HEK293 (cell line): Measurements from ENCODE around the gene SPRTN.

ENCODE experiments used
- CTCF ChIA-PET: fragments of 350-600 bp; formaldehyde crosslinking; extraction: SDS; loops from one replicate; lab custom pipeline; 2021; ENCODE audit warnings: antibody characterized with exemption; lab: Yijun Ruan, JAX
- POLR2A ChIA-PET: fragments of 300-600 bp; formaldehyde crosslinking; extraction: SDS; loops from one replicate; lab custom pipeline; 2020; ENCODE audit warnings: antibody characterized with exemption, inconsistent platforms; lab: Yijun Ruan, JAX
- H3K27ac ChIP-seq: fragments of 200-500 bp; sonication (Bioruptor generic); 2 replicates; pipeline ENCODE4 v1.5.1; 2014; ENCODE audit warnings: low read depth, low read length, control low read depth, inconsistent platforms; ENCODE audit errors: extremely low read depth
- H3K36me3 ChIP-seq, 2 experiments: fragments of 200-500 bp in 1 of 2; sonication (Bioruptor generic) in 1 of 2; 1 replicate in 1 of 2; 2 replicates in 1 of 2; pipeline ENCODE4 v1.5.1; 2014 to 2017; ENCODE audit warnings: inconsistent platforms in 2 of 2, low read length in 2 of 2; ENCODE audit not compliant: control insufficient read depth in 2 of 2, insufficient read depth in 1 of 2
- H3K4me1 ChIP-seq: fragments of 200-500 bp; sonication (Bioruptor generic); 2 replicates; pipeline ENCODE4 v1.5.1; 2014; ENCODE audit warnings: mild to moderate bottlenecking, low read length, inconsistent platforms; ENCODE audit not compliant: control insufficient read depth, insufficient read depth
- H3K4me3 ChIP-seq: 2 replicates; pipeline ENCODE4 v1.5.1; 2011; ENCODE audit warnings: low read depth, mild to moderate bottlenecking, control low read depth, low read length, moderate library complexity
- H3K9me3 ChIP-seq: fragments of 200-500 bp; sonication (Bioruptor generic); 2 replicates; pipeline ENCODE4 v1.5.1; 2014; ENCODE audit warnings: low read depth, low read length, inconsistent platforms; ENCODE audit not compliant: control insufficient read depth, insufficient read depth
- BCL11B ChIP-seq: fragments of 450-650 bp; formaldehyde crosslinking; IDR thresholded peaks from 2 replicates; pipeline ENCODE4 v1.5.1; 2016; ENCODE audit warnings: low read depth, missing biosample characterization, missing genetic modification characterization
- GFI1B ChIP-seq: fragments of 450-650 bp; formaldehyde crosslinking; IDR thresholded peaks from 2 replicates; pipeline ENCODE4 v1.5.1; 2016; ENCODE audit warnings: missing biosample characterization, missing genetic modification characterization
- GLI4 ChIP-seq: fragments of 450-650 bp; formaldehyde crosslinking; IDR thresholded peaks from 2 replicates; pipeline ENCODE4 v1.5.1; 2016; ENCODE audit warnings: missing biosample characterization, missing genetic modification characterization
- HOXA7 ChIP-seq: sonication (generic); formaldehyde crosslinking; IDR thresholded peaks from 2 replicates; pipeline ENCODE4 v1.8.1; 2022; ENCODE audit warnings: missing genetic modification reagents, borderline replicate concordance
- HOXC10 ChIP-seq: sonication (generic); formaldehyde crosslinking; IDR thresholded peaks from 2 replicates; pipeline ENCODE4 v1.8.1; 2023; ENCODE audit warnings: mild to moderate bottlenecking, missing genetic modification reagents
- HOXD13 ChIP-seq: sonication (generic); formaldehyde crosslinking; IDR thresholded peaks from 2 replicates; pipeline ENCODE4 v1.8.0; 2022; ENCODE audit warnings: missing genetic modification reagents, borderline replicate concordance
- KLF8 ChIP-seq: fragments of 450-650 bp; formaldehyde crosslinking; IDR thresholded peaks from 2 replicates; pipeline ENCODE4 v1.5.1; 2016; ENCODE audit warnings: missing biosample characterization, missing genetic modification characterization
- PRDM4 ChIP-seq: fragments of 450-650 bp; formaldehyde crosslinking; IDR thresholded peaks from 2 replicates; pipeline ENCODE4 v1.5.1; 2017; ENCODE audit warnings: missing biosample characterization, missing genetic modification characterization
- YY2 ChIP-seq: fragments of 450-650 bp; formaldehyde crosslinking; IDR thresholded peaks from 2 replicates; pipeline ENCODE4 v1.5.1; 2016; ENCODE audit warnings: missing biosample characterization, missing genetic modification characterization
- ZBTB17 ChIP-seq: fragments of 450-650 bp; formaldehyde crosslinking; IDR thresholded peaks from 2 replicates; pipeline ENCODE4 v1.5.1; 2016; ENCODE audit warnings: missing biosample characterization, missing genetic modification characterization
- ZBTB48 ChIP-seq: fragments of 450-650 bp; formaldehyde crosslinking; IDR thresholded peaks from 2 replicates; pipeline ENCODE4 v1.5.1; 2016; ENCODE audit warnings: missing biosample characterization, missing genetic modification characterization
- ZBTB8A ChIP-seq: fragments of 450-650 bp; formaldehyde crosslinking; IDR thresholded peaks from 2 replicates; pipeline ENCODE4 v1.5.1; 2016; ENCODE audit warnings: missing biosample characterization, missing genetic modification characterization
- ZNF112 ChIP-seq: fragments of 450-650 bp; formaldehyde crosslinking; IDR thresholded peaks from 2 replicates; pipeline ENCODE4 v1.5.0; 2017; ENCODE audit warnings: missing biosample characterization, missing genetic modification characterization
- ZNF114 ChIP-seq: fragments of 450-650 bp; formaldehyde crosslinking; IDR thresholded peaks from 2 replicates; pipeline ENCODE4 v1.5.0; 2017; ENCODE audit warnings: missing biosample characterization, missing genetic modification characterization
- ZNF133 ChIP-seq: fragments of 450-650 bp; formaldehyde crosslinking; IDR thresholded peaks from 2 replicates; pipeline ENCODE4 v1.5.1; 2016; ENCODE audit warnings: missing biosample characterization, missing genetic modification characterization
- ZNF521 ChIP-seq: fragments of 450-650 bp; formaldehyde crosslinking; IDR thresholded peaks from 2 replicates; pipeline ENCODE4 v1.5.1; 2017; ENCODE audit warnings: missing biosample characterization, mild to moderate bottlenecking, missing genetic modification characterization
- ZNF544 ChIP-seq: fragments of 450-650 bp; formaldehyde crosslinking; IDR thresholded peaks from 2 replicates; pipeline ENCODE4 v1.5.0; 2017; ENCODE audit warnings: missing biosample characterization, missing genetic modification characterization
- ZNF548 ChIP-seq: fragments of 450-650 bp; formaldehyde crosslinking; IDR thresholded peaks from 2 replicates; pipeline ENCODE4 v1.5.1; 2016; ENCODE audit warnings: missing biosample characterization, missing genetic modification characterization
- ZNF623 ChIP-seq: fragments of 450-650 bp; formaldehyde crosslinking; IDR thresholded peaks from 2 replicates; pipeline ENCODE4 v1.5.1; 2016; ENCODE audit warnings: missing biosample characterization, missing genetic modification characterization
- ZNF624 ChIP-seq: fragments of 450-650 bp; formaldehyde crosslinking; IDR thresholded peaks from 2 replicates; pipeline ENCODE4 v1.5.1; 2017; ENCODE audit warnings: missing biosample characterization, missing genetic modification characterization
- ZNF626 ChIP-seq: fragments of 450-650 bp; sonication (Bioruptor Pico); formaldehyde crosslinking; IDR thresholded peaks from 2 replicates; pipeline ENCODE4 v1.5.1; 2018; ENCODE audit warnings: missing biosample characterization, missing genetic modification characterization, inconsistent platforms
- ZNF629 ChIP-seq: fragments of 450-650 bp; formaldehyde crosslinking; IDR thresholded peaks from 2 replicates; pipeline ENCODE4 v1.5.1; 2017; ENCODE audit warnings: missing biosample characterization, missing genetic modification characterization
- ZNF76 ChIP-seq: fragments of 450-650 bp; formaldehyde crosslinking; IDR thresholded peaks from 2 replicates; pipeline ENCODE4; 2016; ENCODE audit warnings: low read depth, missing biosample characterization, missing genetic modification characterization, borderline replicate concordance
- ZNF843 ChIP-seq: fragments of 450-650 bp; formaldehyde crosslinking; IDR thresholded peaks from 2 replicates; pipeline ENCODE4 v1.5.1; 2016; ENCODE audit warnings: missing biosample characterization, missing genetic modification characterization
- TF ChIP-seq, protein P1 (sequence below): fragments of 450-650 bp; formaldehyde crosslinking; optimal IDR thresholded peaks from 2 replicates; pipeline ENCODE3; 2016; ENCODE audit warnings: missing biosample characterization, mild to moderate bottlenecking, missing genetic modification characterization
- TF ChIP-seq, protein P2 (sequence below): fragments of 450-650 bp; formaldehyde crosslinking; IDR thresholded peaks from 2 replicates; pipeline ENCODE4 v1.5.1; 2016; ENCODE audit warnings: missing biosample characterization, missing genetic modification characterization

SPRTN gene

DNA sequence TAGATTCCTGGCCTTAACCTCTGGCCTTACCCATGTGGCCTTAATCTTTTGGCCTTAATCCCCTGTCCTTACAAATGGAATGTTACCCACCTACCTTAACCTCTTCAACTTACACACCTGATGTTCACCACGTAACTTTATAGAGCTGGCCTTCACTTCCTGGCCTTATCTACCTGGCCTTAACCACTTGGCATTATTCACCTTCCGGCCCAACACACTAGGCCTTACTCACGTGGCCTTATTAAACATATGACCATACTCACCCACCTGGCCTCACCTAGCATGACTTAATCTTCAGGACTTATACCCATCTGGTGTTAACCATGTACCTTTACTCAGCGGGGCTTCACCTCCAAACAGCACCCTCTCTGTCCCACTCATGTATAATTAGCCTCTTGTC is 42.2 kb upstream of the SPRTN start (continued):
- no peak for TF ChIP-seq ZNF626
- TF ChIP-seq ZNF629 (tag by site-specific recombination) = no peak
- TF ChIP-seq GFI1B (tag by site-specific recombination) = no peak

DNA sequence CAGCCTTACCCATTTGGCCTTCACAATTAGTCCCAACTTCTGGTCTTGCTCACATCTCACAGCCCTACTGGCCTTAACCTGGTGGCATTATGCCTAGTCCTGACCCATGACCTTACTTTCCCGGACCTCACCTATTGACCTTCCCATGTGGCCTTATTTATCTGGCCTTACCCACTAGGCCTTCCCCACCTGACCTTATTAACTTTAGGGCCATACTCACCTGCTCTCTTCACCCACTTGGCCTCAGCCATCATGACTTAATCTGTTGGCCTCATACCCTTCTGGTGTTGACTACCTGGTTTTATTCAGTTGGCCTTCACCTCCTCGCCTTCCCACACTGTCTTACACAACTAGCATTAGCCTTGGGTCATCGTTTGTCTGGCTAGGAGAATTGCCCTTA is 36.1 kb upstream of the SPRTN start:
- no peaks in the 10 kb centered on the region for H3K4me1 ChIP-seq
- ChIA-PET CTCF (interaction anchor here (0.6 kb wide), 1 partner anchor 681 kb away, joined by 3 read pairs; no protein-coding TSS in a partner anchor), POLR2A (no interaction called here)
- H3K36me3 ChIP-seq = no peaks in the 10 kb centered on the region
- TF ChIP-seq BCL11B = peak; percentile 49; the same call in 1 of the 2 replicates
- no peak for TF ChIP-seq HOXC10 (CRISPR knock-in tag)
- H3K27ac ChIP-seq = no peak overlapping the region
- H3K4me3 ChIP-seq = no peak overlapping the region
- H3K9me3 ChIP-seq = no peaks in the 10 kb centered on the region

GRCh38 chr1:231310391-231310934 is 27.6 kb upstream of the SPRTN start:
- CTCF ChIA-PET = interaction anchor here (0.7 kb wide), 1 partner anchor 47 kb away, joined by 3 read pairs; no protein-coding TSS in a partner anchor
- POLR2A ChIA-PET = no interaction called here

GRCh38 chr1:231311720-231312431 is 26.2 kb upstream of the SPRTN start:
- CTCF ChIA-PET = interaction anchor here (0.6 to 1.1 kb wide), 3 partner anchors 26 to 1941 kb away, joined by 3 read pairs; partner anchors contain the start of genes EXOC8 and SPRTN

More at GRCh38 chr1:231310391-231310934, 27.6 kb upstream of the SPRTN start:
- H3K4me3 ChIP-seq = no peak overlapping the region
- no peaks in the 10 kb centered on the region for H3K9me3 ChIP-seq
- H3K36me3 ChIP-seq = no peaks in the 10 kb centered on the region
- H3K27ac ChIP-seq = no peak overlapping the region
- H3K4me1 ChIP-seq = no peaks in the 10 kb centered on the region
- TF ChIP-seq GLI4 (tag by site-specific recombination) (no peak), GFI1B (tag by site-specific recombination) (no peak), PRDM4 (tag by site-specific recombination) (no peak), ZNF133 (tag by site-specific recombination) (no peak), ZNF623 (tag by site-specific recombination) (no peak), YY2 (no peak)

More at GRCh38 chr1:231311720-231312431, 26.2 kb upstream of the SPRTN start:
- TF ChIP-seq ZBTB8A (tag by site-specific recombination) (no peak), ZBTB48 (tag by site-specific recombination) (no peak), HOXA7 (CRISPR knock-in tag) (no peak), KLF8 (no peak), ZNF76 (no peak), ZNF521 (no peak), ZBTB17 (tag by site-specific recombination) (no peak), ZNF114 (tag by site-specific recombination) (no peak), ZNF624 (no peak), ZNF843 (tag by site-specific recombination) (no peak), ZNF112 (tag by site-specific recombination) (no peak), ZNF548 (no peak), ZNF544 (tag by site-specific recombination) (no peak), HOXD13 (no peak)
- TF ChIP-seq, protein P1, sequence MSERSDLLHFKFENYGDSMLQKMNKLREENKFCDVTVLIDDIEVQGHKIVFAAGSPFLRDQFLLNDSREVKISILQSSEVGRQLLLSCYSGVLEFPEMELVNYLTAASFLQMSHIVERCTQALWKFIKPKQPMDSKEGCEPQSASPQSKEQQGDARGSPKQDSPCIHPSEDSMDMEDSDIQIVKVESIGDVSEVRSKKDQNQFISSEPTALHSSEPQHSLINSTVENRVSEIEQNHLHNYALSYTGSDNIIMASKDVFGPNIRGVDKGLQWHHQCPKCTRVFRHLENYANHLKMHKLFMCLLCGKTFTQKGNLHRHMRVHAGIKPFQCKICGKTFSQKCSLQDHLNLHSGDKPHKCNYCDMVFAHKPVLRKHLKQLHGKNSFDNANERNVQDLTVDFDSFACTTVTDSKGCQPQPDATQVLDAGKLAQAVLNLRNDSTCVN (tag by site-specific recombination) = no peak
- TF ChIP-seq, protein P2, sequence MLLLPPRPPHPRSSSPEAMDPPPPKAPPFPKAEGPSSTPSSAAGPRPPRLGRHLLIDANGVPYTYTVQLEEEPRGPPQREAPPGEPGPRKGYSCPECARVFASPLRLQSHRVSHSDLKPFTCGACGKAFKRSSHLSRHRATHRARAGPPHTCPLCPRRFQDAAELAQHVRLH (tag by site-specific recombination) = no peak
- Histone ChIP-seq H3K27ac (no peak overlapping the region), H3K36me3 (no peaks in the 10 kb centered on the region), H3K4me1 (no peaks in the 10 kb centered on the region), H3K4me3 (no peak overlapping the region), H3K9me3 (no peaks in the 10 kb centered on the region)
- POLR2A ChIA-PET = no interaction called here
